ENCODE results near the gene CAVIN2.
"Not testable (repeated sequence)": the region's sequence is repeated elsewhere in the genome, so short reads cannot be mapped to it uniquely, and the experiment has no call there.

The CAVIN2 gene

GRCh38 chr2:191786694-191787093, 60.2 kb downstream of the CAVIN2 start:
- H3K36me3 ChIP-seq (ENCODE audit: control insufficient read depth in 1 of 2, insufficient read depth in 2 of 2, low read length in 2 of 2): no peaks in the 10 kb centered on the region
- peaks cover 0 to 3% of the 10 kb centered on the region in 2 donors for H3K27me3 ChIP-seq (ENCODE audit: control insufficient read depth in 1 of 2, insufficient read depth in 2 of 2, low read length in 2 of 2)
- no peaks in the 10 kb centered on the region for H3K9me3 ChIP-seq (ENCODE audit: control insufficient read depth in 1 of 2, low read length in 2 of 2)
- no peaks in the 10 kb centered on the region for H3K4me1 ChIP-seq (ENCODE audit: control insufficient read depth in 1 of 2, insufficient read depth in 2 of 2, low read length in 2 of 2)
- no peak overlapping the region for H3K4me3 ChIP-seq (ENCODE audit: low read depth in 1 of 2, low read length in 2 of 2)
- no peak overlapping the region for H3K9ac ChIP-seq (ENCODE audit: low read depth in 1 of 2, low read length in 2 of 2)
- no peak overlapping the region for H3K27ac ChIP-seq (ENCODE audit: low read depth, low read length)

GRCh38 chr2:191785651-191786050, 61.2 kb downstream of the CAVIN2 start:
- not testable (repeated sequence) for H3K27me3 ChIP-seq (ENCODE audit: control insufficient read depth in 1 of 2, insufficient read depth in 2 of 2, low read length in 2 of 2); H3K9me3 ChIP-seq (ENCODE audit: control insufficient read depth in 1 of 2, low read length in 2 of 2); H3K27ac ChIP-seq (ENCODE audit: low read depth, low read length); H3K4me1 ChIP-seq (ENCODE audit: control insufficient read depth in 1 of 2, insufficient read depth in 2 of 2, low read length in 2 of 2); H3K4me3 ChIP-seq (ENCODE audit: low read depth in 1 of 2, low read length in 2 of 2); H3K9ac ChIP-seq (ENCODE audit: low read depth in 1 of 2, low read length in 2 of 2); H3K36me3 ChIP-seq (ENCODE audit: control insufficient read depth in 1 of 2, insufficient read depth in 2 of 2, low read length in 2 of 2)
